Esophagus squamous epithelium (tissue), 4 donors: ENCODE measurements around the gene SNX32.

ENCODE experiments used
- POLR2A ChIP-seq, 4 donors: fragments of 450-650 bp; IDR thresholded peaks; one replicate each; pipeline ENCODE4 v1.6.1; 2017; ENCODE audit warnings: antibody characterized with exemption in 4 of 4, mild to moderate bottlenecking in 4 of 4, moderate library complexity in 3 of 4
- TF ChIP-seq, protein P1 (sequence below), 6 experiments: fragments of 450-650 bp in 4 of 6; fragments of 200-600 bp in 2 of 6; sonication (generic) in 2 of 6; IDR thresholded peaks; one replicate each; pipeline ENCODE4 v1.5.1; 2016 to 2019; ENCODE audit warnings: antibody characterized with exemption in 6 of 6, mild to moderate bottlenecking in 4 of 6, moderate library complexity in 4 of 6

DNA sequence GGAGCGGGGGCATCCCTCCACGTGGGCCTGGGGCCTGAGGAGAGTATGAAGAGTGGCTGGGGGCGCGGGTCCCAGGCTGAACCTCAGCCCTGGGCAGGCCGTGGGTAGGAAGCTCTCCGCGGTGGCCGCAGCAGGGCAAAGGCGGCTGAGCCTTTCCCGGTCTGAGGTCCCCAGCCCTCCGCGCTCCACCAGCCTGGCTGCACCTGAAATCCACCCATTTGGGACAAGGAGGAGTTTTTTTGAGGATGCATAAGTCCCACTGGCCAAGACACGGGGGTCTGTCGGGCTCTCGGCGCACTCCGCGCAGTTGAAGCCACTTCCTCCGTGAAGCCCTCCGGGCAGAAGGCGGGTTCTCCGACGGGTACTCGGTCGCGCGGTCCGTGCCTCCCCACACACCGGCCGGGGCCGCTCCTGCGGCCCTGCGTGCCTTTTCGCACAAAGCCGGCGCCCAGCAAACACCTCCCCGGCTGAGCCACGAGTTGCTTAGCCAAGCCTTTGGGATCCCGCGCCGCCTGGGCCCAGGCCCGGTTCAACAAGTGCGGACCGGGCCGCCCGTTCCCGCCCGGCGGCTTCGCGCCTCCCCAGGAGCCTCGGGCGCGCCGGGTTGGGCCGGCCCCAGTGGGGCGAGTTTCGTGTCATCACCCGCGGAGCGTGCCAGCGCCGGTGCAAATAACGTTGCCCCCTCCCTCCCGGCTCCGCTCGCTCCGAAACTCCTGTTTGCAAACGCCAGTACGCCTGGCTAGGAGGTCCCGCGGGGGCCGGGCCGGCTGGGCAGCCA is 47.6 kb upstream of the SNX32 start:
- TF ChIP-seq, protein P1, sequence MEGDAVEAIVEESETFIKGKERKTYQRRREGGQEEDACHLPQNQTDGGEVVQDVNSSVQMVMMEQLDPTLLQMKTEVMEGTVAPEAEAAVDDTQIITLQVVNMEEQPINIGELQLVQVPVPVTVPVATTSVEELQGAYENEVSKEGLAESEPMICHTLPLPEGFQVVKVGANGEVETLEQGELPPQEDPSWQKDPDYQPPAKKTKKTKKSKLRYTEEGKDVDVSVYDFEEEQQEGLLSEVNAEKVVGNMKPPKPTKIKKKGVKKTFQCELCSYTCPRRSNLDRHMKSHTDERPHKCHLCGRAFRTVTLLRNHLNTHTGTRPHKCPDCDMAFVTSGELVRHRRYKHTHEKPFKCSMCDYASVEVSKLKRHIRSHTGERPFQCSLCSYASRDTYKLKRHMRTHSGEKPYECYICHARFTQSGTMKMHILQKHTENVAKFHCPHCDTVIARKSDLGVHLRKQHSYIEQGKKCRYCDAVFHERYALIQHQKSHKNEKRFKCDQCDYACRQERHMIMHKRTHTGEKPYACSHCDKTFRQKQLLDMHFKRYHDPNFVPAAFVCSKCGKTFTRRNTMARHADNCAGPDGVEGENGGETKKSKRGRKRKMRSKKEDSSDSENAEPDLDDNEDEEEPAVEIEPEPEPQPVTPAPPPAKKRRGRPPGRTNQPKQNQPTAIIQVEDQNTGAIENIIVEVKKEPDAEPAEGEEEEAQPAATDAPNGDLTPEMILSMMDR (IDR thresholded peaks at IDR 0.05), result no peak
- no peak for TF ChIP-seq POLR2A (IDR thresholded peaks at IDR 0.05)
